Nephron (organoid): ENCODE results near the gene OR7D2.

Source experiments
- H3K27ac Mint-ChIP-seq, 3 experiments: 2 replicates each; pipeline ENCODE4 v1.8.0; 2020; ENCODE audit warnings: mixed read lengths in 3 of 3, mild to moderate bottlenecking in 2 of 3, moderate library complexity in 1 of 3
- H3K27me3 Mint-ChIP-seq: 2 replicates; pipeline ENCODE4 v1.8.0; 2021; ENCODE audit warnings: low read depth, mild to moderate bottlenecking, moderate library complexity, mixed read lengths
- H3K36me3 Mint-ChIP-seq: 2 replicates; pipeline ENCODE4 v1.8.0; 2020; ENCODE audit warnings: low read depth, mixed read lengths
- H3K4me1 Mint-ChIP-seq: 2 replicates; pipeline ENCODE4 v1.8.0; 2020; ENCODE audit warnings: mixed read lengths
- H3K4me3 Mint-ChIP-seq, 3 experiments: 2 replicates each; pipeline ENCODE4 v1.8.0; 2020; ENCODE audit warnings: mild to moderate bottlenecking in 3 of 3, mixed read lengths in 3 of 3, moderate library complexity in 2 of 3
- H3K9me3 Mint-ChIP-seq: 2 replicates; pipeline ENCODE4 v1.8.0; 2020; ENCODE audit warnings: mixed read lengths
- CTCF ChIP-seq, 3 experiments: fragments of 200-600 bp; sonication (generic); IDR thresholded peaks; one replicate each; pipeline ENCODE4 v1.5.0; 2021; ENCODE audit warnings: antibody characterized with exemption in 3 of 3; ENCODE audit not compliant: unreplicated experiment in 3 of 3

Gene OR7D2

GRCh38 chr19:9155591-9155990 is 23.2 kb upstream of the OR7D2 start:
- Mint-ChIP-seq H3K4me3 (no peak overlapping the region), H3K27ac (no peak overlapping the region), H3K36me3 (peaks cover 100% of the 10 kb centered on the region), H3K4me1 (no peaks in the 10 kb centered on the region), H3K9me3 (peaks cover 89% of the 10 kb centered on the region), H3K27me3 (no peaks in the 10 kb centered on the region)
- TF ChIP-seq CTCF (IDR thresholded peaks at IDR 0.05; ENCODE audit: unreplicated experiment in 3 of 3): no peak

GRCh38 chr19:9156304-9156703 is 22.5 kb upstream of the OR7D2 start:
- peaks cover 100% of the 10 kb centered on the region for H3K36me3 Mint-ChIP-seq
- H3K27me3 Mint-ChIP-seq: peaks cover 3% of the 10 kb centered on the region
- H3K4me3 Mint-ChIP-seq: no peak overlapping the region

GRCh38 chr19:9159891-9160290 is 18.9 kb upstream of the OR7D2 start:
- H3K4me3 Mint-ChIP-seq: no peak overlapping the region
- H3K27me3 Mint-ChIP-seq: peaks cover 3% of the 10 kb centered on the region
- no peaks in the 10 kb centered on the region for H3K4me1 Mint-ChIP-seq
- no peak for TF ChIP-seq CTCF (IDR thresholded peaks at IDR 0.05; ENCODE audit: unreplicated experiment in 3 of 3)
- no peak overlapping the region for H3K27ac Mint-ChIP-seq
- peaks cover 84% of the 10 kb centered on the region for H3K9me3 Mint-ChIP-seq
- peaks cover 98% of the 10 kb centered on the region for H3K36me3 Mint-ChIP-seq

More at GRCh38 chr19:9156304-9156703, 22.5 kb upstream of the OR7D2 start:
- Mint-ChIP-seq H3K27ac (no peak overlapping the region), H3K4me1 (no peaks in the 10 kb centered on the region), H3K9me3 (peaks cover 89% of the 10 kb centered on the region)
- TF ChIP-seq CTCF (IDR thresholded peaks at IDR 0.05; ENCODE audit: unreplicated experiment in 3 of 3): no peak

- peaks cover 3% of the 10 kb centered on the region for H3K27me3 Mint-ChIP-seq
- no peaks in the 10 kb centered on the region for H3K4me1 Mint-ChIP-seq
- TF ChIP-seq CTCF (IDR thresholded peaks at IDR 0.05; ENCODE audit: unreplicated experiment in 3 of 3): no peak
- H3K27ac Mint-ChIP-seq: no peak overlapping the region
- peaks cover 74% of the 10 kb centered on the region for H3K9me3 Mint-ChIP-seq
- H3K36me3 Mint-ChIP-seq: peaks cover 97% of the 10 kb centered on the region
- H3K4me3 Mint-ChIP-seq: no peak overlapping the region
Measured at GRCh38 chr19:9161427-9161826, 17.4 kb upstream of the OR7D2 start.

GRCh38 chr19:9165261-9165660 is 13.5 kb upstream of the OR7D2 start:
- peaks cover 3% of the 10 kb centered on the region for H3K27me3 Mint-ChIP-seq
- no peak overlapping the region for H3K4me3 Mint-ChIP-seq
- H3K4me1 Mint-ChIP-seq: no peaks in the 10 kb centered on the region
- no peak for TF ChIP-seq CTCF (IDR thresholded peaks at IDR 0.05; ENCODE audit: unreplicated experiment in 3 of 3)
- H3K36me3 Mint-ChIP-seq: peaks cover 73% of the 10 kb centered on the region
- H3K9me3 Mint-ChIP-seq: peaks cover 45% of the 10 kb centered on the region
- no peak overlapping the region for H3K27ac Mint-ChIP-seq

GRCh38 chr19:9166846-9167245 is 11.9 kb upstream of the OR7D2 start:
- Mint-ChIP-seq H3K27ac (no peak overlapping the region), H3K36me3 (peaks cover 58% of the 10 kb centered on the region), H3K27me3 (no peaks in the 10 kb centered on the region), H3K4me3 (no peak overlapping the region), H3K4me1 (no peaks in the 10 kb centered on the region), H3K9me3 (peaks cover 29% of the 10 kb centered on the region)
- TF ChIP-seq CTCF (IDR thresholded peaks at IDR 0.05; ENCODE audit: unreplicated experiment in 3 of 3): no peak
